Right ventricle myocardium inferior (tissue), 1 donor: ENCODE measurements around the gene GIT2. TPM values are rescaled to one million over a fixed set of nuclear protein-coding genes. Genes with fewer than 3 reads are reported as not detected.
A peak's percentile ranks its signal among the peaks of the same experiment; 100 is the strongest.
"Not testable (repeated sequence)": the region's sequence is repeated elsewhere in the genome, so short reads cannot be mapped to it uniquely, and the experiment has no call there.

Source experiments
- ATAC-seq: fragments of 200-7000 bp; cut with Tn5 transposase; one replicate; pipeline ENCODE4 v1.9.1; 2020; ENCODE audit warnings: mild to moderate bottlenecking, moderate library complexity
- DNase-seq: peaks from one replicate; pipeline ENCODE4 v3.0.0; 2021; ENCODE audit errors: missing footprints
- intact Hi-C: fragments of 100-400 bp; cut with DNase I; formaldehyde crosslinking; loops from one replicate; pipeline ENCODE4 v1.11.0; 2022
- total RNA-seq: library from RNA; stranded (reverse); fragmentation: NEBNext Ultra II Directional; extraction: Animal tissue kit (Norgen Biotek cat#: 25700); gene quantifications from one replicate; pipeline ENCODE4 v1.2.1, GENCODE V29; 2021
- donor health status: DM: no; HTN: yes; CAD: no; lungs with severe emphysema.

GIT2 gene
- total RNA-seq, 1 donor from 2014 or later: 47.1 TPM

GRCh38 chr12:109910254-109910968 lies 85.8 kb downstream of the GIT2 start:
- DNase-seq: no peak
- intact Hi-C loops: no loop called here
- no peak for ATAC-seq

- intact Hi-C loops: no loop called here
- ATAC-seq (no peak), DNase-seq (no peak)
Observed at GRCh38 chr12:109905301-109905700, 90.9 kb downstream of the GIT2 start.

GRCh38 chr12:109902891-109903418 lies 93.2 kb downstream of the GIT2 start:
- intact Hi-C loops: no loop called here
- no peak for DNase-seq
- no peak for ATAC-seq

- DNase-seq (no peak), ATAC-seq (no peak)
- intact Hi-C loops: no loop called here
Observed at GRCh38 chr12:109900752-109901580, 95.2 kb downstream of the GIT2 start.

GRCh38 chr12:109899783-109900751 lies 96.1 kb downstream of the GIT2 start, which contains the start of gene TCHP:
Gene TCHP, plus strand, starts transcription at chr12:109900274. Its CDS starts 2,753 bp downstream, at chr12:109903027.
- ATAC-seq: peak; percentile 94
- peak; percentile 95 for DNase-seq
- intact Hi-C loops: no loop called here

GRCh38 chr12:109899345-109899744 lies 96.8 kb downstream of the GIT2 start:
- intact Hi-C loops, DNase-seq, ATAC-seq: not testable (repeated sequence)

GRCh38 chr12:109897029-109897428 lies 99.1 kb downstream of the GIT2 start:
- intact Hi-C loops: no loop called here
- ATAC-seq (no peak), DNase-seq (no peak)

- DNase-seq (no peak), ATAC-seq (no peak)
- intact Hi-C loops: no loop called here
Observed at GRCh38 chr12:109896188-109896587, 100.0 kb downstream of the GIT2 start.

- intact Hi-C loops: no loop called here
Observed at GRCh38 chr12:109894939-109895338, 101.2 kb downstream of the GIT2 start.

GRCh38 chr12:109893261-109893995 lies 102.7 kb downstream of the GIT2 start:
- intact Hi-C loops: no loop called here
- DNase-seq (no peak), ATAC-seq (no peak)

More at GRCh38 chr12:109894939-109895338, 101.2 kb downstream of the GIT2 start:
- ATAC-seq (no peak), DNase-seq (no peak)

- no peak for DNase-seq
- ATAC-seq: no peak
- intact Hi-C loops: no loop called here
Observed at GRCh38 chr12:109892748-109893147, 103.4 kb downstream of the GIT2 start.

GRCh38 chr12:109892165-109892715 lies 103.9 kb downstream of the GIT2 start:
- DNase-seq: no peak
- no peak for ATAC-seq
- intact Hi-C loops: no loop called here

- intact Hi-C loops, DNase-seq, ATAC-seq: not testable (repeated sequence)
Observed at GRCh38 chr12:109891731-109892130, 104.4 kb downstream of the GIT2 start.

- DNase-seq (no peak), ATAC-seq (no peak)
- intact Hi-C loops: no loop called here
Observed at GRCh38 chr12:109890620-109891170, 105.5 kb downstream of the GIT2 start.

GRCh38 chr12:109888179-109889020 lies 107.8 kb downstream of the GIT2 start:
- peak; percentile 62 for ATAC-seq
- intact Hi-C loops: no loop called here
- no peak for DNase-seq

GRCh38 chr12:109885616-109886015 lies 110.6 kb downstream of the GIT2 start:
- no peak for ATAC-seq
- no peak for DNase-seq
- intact Hi-C loops: no loop called here
